ENCODE results near the gene NKAP. TPM values are rescaled to one million over a fixed set of nuclear protein-coding genes. Genes with fewer than 3 reads are reported as not detected.

Gene NKAP
- total and polyA plus RNA-seq, 2 of the 13 experiments (the other 11 are each of a cell fraction or from before 2014, with no cell fraction given): 3.6 to 6.1 TPM

GRCh38 chrX:119943185-119943988, at the start of gene NKAP (continued):
- TF ChIP-seq, protein P1, sequence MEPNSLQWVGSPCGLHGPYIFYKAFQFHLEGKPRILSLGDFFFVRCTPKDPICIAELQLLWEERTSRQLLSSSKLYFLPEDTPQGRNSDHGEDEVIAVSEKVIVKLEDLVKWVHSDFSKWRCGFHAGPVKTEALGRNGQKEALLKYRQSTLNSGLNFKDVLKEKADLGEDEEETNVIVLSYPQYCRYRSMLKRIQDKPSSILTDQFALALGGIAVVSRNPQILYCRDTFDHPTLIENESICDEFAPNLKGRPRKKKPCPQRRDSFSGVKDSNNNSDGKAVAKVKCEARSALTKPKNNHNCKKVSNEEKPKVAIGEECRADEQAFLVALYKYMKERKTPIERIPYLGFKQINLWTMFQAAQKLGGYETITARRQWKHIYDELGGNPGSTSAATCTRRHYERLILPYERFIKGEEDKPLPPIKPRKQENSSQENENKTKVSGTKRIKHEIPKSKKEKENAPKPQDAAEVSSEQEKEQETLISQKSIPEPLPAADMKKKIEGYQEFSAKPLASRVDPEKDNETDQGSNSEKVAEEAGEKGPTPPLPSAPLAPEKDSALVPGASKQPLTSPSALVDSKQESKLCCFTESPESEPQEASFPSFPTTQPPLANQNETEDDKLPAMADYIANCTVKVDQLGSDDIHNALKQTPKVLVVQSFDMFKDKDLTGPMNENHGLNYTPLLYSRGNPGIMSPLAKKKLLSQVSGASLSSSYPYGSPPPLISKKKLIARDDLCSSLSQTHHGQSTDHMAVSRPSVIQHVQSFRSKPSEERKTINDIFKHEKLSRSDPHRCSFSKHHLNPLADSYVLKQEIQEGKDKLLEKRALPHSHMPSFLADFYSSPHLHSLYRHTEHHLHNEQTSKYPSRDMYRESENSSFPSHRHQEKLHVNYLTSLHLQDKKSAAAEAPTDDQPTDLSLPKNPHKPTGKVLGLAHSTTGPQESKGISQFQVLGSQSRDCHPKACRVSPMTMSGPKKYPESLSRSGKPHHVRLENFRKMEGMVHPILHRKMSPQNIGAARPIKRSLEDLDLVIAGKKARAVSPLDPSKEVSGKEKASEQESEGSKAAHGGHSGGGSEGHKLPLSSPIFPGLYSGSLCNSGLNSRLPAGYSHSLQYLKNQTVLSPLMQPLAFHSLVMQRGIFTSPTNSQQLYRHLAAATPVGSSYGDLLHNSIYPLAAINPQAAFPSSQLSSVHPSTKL (CRISPR knock-in tag; IDR thresholded peaks at IDR 0.05): peak; percentile 56; the same call in 1 of the 2 replicates
- TF ChIP-seq NCOR1 (IDR thresholded peaks at IDR 0.05; ENCODE audit: borderline replicate concordance, low read length) (peak; percentile 68; the same call in 1 of the 2 replicates), ZEB1 (IDR thresholded peaks at IDR 0.05; ENCODE audit: insufficient replicate concordance, low read depth) (peak; percentile 32), KMT2A (CRISPR knock-in tag; IDR thresholded peaks at IDR 0.05) (peak; percentile 59; the same call in 1 of the 2 replicates), ZSCAN22 (CRISPR knock-in tag; IDR thresholded peaks at IDR 0.05) (no peak), ZFY (CRISPR knock-in tag; IDR thresholded peaks at IDR 0.05) (peak; percentile 74), KDM2A (CRISPR knock-in tag; IDR thresholded peaks at IDR 0.05; ENCODE audit: borderline replicate concordance, low read depth) (peak; percentile 78; the same call in 1 of the 2 replicates), LCORL (IDR thresholded peaks at IDR 0.05) (no peak), LCORL (CRISPR knock-in tag; IDR thresholded peaks at IDR 0.05) (peak; percentile 80), ATF1 (CRISPR knock-in tag; IDR thresholded peaks at IDR 0.05) (peak; percentile 70), THAP9 (CRISPR knock-in tag; IDR thresholded peaks at IDR 0.05; ENCODE audit: borderline replicate concordance) (no peak), ZNF891 (CRISPR knock-in tag; IDR thresholded peaks at IDR 0.05) (0 out of 2 replicates have a peak, but pooled peaks have one; percentile 53), RAD21 (CRISPR knock-in tag; IDR thresholded peaks at IDR 0.05) (0 out of 2 replicates have a peak, but pooled peaks have one; percentile 10), SIN3B (IDR thresholded peaks at IDR 0.05; ENCODE audit: low read length) (peak; percentile 89), RFXAP (CRISPR knock-in tag; IDR thresholded peaks at IDR 0.05; ENCODE audit: borderline replicate concordance) (peak; percentile 39; the same call in 1 of the 2 replicates), ZNF350 (CRISPR knock-in tag; IDR thresholded peaks at IDR 0.05; ENCODE audit: borderline replicate concordance, low read depth) (peak; percentile 20; the same call in 1 of the 2 replicates), ZNF558 (CRISPR knock-in tag; IDR thresholded peaks at IDR 0.05; ENCODE audit: borderline replicate concordance) (0 out of 2 replicates have a peak, but pooled peaks have one; percentile 46), ATAD3A (CRISPR knock-in tag; IDR thresholded peaks at IDR 0.05) (no peak), ELF1 (CRISPR knock-in tag; IDR thresholded peaks at IDR 0.05) (peak; percentile 73), RFX1 (IDR thresholded peaks at IDR 0.05) (peak; percentile 65)
- TF ChIP-seq, protein P2, sequence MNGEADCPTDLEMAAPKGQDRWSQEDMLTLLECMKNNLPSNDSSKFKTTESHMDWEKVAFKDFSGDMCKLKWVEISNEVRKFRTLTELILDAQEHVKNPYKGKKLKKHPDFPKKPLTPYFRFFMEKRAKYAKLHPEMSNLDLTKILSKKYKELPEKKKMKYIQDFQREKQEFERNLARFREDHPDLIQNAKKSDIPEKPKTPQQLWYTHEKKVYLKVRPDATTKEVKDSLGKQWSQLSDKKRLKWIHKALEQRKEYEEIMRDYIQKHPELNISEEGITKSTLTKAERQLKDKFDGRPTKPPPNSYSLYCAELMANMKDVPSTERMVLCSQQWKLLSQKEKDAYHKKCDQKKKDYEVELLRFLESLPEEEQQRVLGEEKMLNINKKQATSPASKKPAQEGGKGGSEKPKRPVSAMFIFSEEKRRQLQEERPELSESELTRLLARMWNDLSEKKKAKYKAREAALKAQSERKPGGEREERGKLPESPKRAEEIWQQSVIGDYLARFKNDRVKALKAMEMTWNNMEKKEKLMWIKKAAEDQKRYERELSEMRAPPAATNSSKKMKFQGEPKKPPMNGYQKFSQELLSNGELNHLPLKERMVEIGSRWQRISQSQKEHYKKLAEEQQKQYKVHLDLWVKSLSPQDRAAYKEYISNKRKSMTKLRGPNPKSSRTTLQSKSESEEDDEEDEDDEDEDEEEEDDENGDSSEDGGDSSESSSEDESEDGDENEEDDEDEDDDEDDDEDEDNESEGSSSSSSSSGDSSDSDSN (CRISPR knock-in tag; IDR thresholded peaks at IDR 0.05): peak; percentile 86

Data from HepG2 (cell line).